B cell (primary cell): Measurements from ENCODE around the gene RHOT2.

Experiments used
- CTCF ChIP-seq: fragments of 200-600 bp; IDR thresholded peaks from one replicate; pipeline ENCODE4 v1.8.0; 2022; ENCODE audit warnings: antibody characterized with exemption, mild to moderate bottlenecking
- EZH2 ChIP-seq: IDR thresholded peaks from 2 replicates; pipeline ENCODE4 v1.6.1; 2012; ENCODE audit warnings: borderline replicate concordance, low read depth, mild to moderate bottlenecking, moderate library complexity, low read length; ENCODE audit not compliant: insufficient read depth, poor library complexity, severe bottlenecking

DNA sequence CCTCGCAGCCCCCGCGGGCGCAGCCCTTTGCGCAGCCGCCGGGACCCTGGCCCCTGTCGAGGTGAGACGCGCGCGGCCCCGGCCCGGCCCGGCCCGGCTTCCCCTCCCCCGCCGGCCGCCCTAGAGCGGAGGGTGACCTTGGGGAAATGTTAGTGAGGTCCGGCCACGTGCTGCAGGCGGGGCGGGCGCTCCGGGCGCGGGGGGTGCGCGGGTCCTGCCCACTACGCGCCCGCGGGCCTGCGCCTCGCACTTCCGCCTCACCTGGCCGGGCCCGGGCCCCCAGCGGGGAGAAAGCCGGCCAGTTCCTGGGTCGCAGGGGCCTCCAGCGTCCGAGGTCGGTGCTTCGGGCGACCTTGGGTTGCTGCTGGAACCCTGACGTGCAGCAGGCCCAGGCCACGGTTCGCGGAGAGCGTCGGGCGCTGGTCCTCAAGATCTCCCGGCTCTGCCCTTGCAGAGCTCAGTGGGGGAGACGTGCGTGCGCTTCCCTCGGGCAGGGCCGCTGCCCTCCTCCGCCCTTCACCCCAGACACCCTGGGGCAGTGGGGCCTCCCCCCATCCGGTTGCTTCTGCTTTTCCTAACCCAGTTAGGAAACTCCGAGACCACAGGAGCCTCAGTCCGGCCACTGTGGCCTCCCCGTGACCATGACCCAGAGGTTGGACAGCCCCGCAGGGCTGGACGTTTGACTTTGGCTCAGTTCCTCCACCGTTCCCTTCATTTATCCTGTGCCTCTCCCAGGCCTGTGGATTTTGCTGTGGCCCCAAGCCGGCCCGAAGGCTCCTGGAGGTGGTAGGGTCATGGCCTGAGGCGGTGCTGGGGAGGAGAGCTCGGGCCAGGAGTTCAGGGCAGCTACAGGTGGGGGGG lies 25.5 kb upstream of the RHOT2 start:
- no peak for TF ChIP-seq CTCF
- TF ChIP-seq EZH2 = no peak
